HUES6 (cell line): ENCODE data around the gene CTDSP2.

Experiments
- H3K27ac ChIP-seq: 2 replicates; pipeline ENCODE4 v1.7.0; 2013; ENCODE audit warnings: low read depth, mild to moderate bottlenecking, low read length, inconsistent platforms
- H3K27me3 ChIP-seq: 2 replicates; pipeline ENCODE4 v1.6.1; 2013; ENCODE audit warnings: low read length; ENCODE audit not compliant: control insufficient read depth, insufficient read depth
- H3K36me3 ChIP-seq: 2 replicates; pipeline ENCODE4 v1.6.1; 2013; ENCODE audit warnings: low read length; ENCODE audit not compliant: control insufficient read depth, insufficient read depth
- H3K4me1 ChIP-seq: 2 replicates; pipeline ENCODE4 v1.6.1; 2013; ENCODE audit warnings: low read length; ENCODE audit not compliant: control insufficient read depth, insufficient read depth
- H3K4me3 ChIP-seq: 2 replicates; pipeline ENCODE4 v1.5.1; 2013; ENCODE audit warnings: low read depth, low read length
- H3K9ac ChIP-seq: one replicate; pipeline ENCODE4 v1.6.1; 2013; ENCODE audit warnings: mild to moderate bottlenecking, low read length
- H3K9me3 ChIP-seq: 2 replicates; pipeline ENCODE4 v1.6.1; 2013; ENCODE audit warnings: low read depth, low read length; ENCODE audit not compliant: control insufficient read depth, insufficient read depth

The CTDSP2 gene

DNA sequence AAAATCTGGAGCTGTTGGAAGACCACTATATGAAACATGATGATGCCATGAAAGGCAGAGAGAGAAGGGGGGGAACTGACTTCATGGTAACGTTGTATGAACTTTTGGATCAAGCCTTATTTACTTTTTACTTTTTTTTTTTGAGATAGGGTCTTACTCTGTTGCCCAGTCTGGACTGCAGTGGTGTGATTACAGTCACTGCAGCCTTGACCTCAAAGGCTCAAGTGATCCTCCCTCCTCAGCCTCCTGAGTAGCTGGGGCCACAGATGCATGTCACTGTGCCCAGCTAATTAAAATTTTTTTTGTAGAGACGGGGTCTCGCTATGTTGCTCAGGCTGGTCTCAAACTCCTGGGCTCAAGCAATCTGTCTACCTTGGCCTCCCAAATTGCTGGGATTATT lies 31.3 kb upstream of the CTDSP2 start:
- peaks cover 3% of the 10 kb centered on the region; the same call in 1 of the 2 replicates for H3K9me3 ChIP-seq
- no peaks in the 10 kb centered on the region for H3K4me1 ChIP-seq
- no peak overlapping the region for H3K9ac ChIP-seq
- no peak overlapping the region for H3K27ac ChIP-seq
- no peak overlapping the region for H3K4me3 ChIP-seq
- H3K36me3 ChIP-seq, result no peaks in the 10 kb centered on the region
- H3K27me3 ChIP-seq, result no peaks in the 10 kb centered on the region

DNA sequence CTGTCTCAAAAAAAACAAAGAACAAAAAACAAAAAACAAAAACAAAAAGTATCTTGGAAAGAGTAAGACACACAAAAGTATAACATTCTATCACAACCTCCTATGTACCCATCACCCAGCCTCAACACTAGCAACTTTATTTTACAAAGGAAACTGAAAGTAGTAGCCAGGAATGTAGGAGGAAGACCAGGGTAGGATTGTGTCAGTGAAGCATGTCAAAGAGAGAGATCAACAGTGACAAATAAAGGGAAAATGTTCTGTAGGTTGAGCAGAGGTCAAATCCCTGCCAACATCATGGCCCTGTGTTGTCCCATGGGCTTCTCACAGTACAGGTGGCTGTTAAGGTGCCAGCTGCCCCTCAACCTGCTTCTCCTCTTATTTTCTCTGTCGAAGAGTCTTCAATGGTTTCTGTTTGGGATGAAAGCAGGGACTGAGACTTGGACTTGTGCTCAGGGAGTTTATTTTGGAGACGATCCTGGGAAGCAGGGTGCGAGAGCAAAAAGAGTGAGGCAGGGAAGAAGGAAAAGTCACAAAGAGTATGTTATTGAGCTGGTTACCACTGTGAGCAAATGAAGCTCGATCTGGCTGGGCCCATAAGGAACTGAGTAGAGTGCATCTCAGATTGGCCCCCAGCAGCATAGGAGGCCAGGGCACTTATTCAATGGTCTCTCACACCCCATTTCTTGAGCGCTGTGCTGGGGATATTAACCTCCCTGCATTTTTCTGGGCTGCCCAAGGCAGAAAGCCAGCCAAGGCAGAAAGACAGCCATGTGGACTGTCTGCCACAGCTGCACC lies 29.4 kb upstream of the CTDSP2 start:
- H3K9ac ChIP-seq, result no peak overlapping the region
- no peak overlapping the region for H3K4me3 ChIP-seq
- H3K9me3 ChIP-seq, result peaks cover 3% of the 10 kb centered on the region; the same call in 1 of the 2 replicates
- H3K27me3 ChIP-seq, result no peaks in the 10 kb centered on the region
- no peaks in the 10 kb centered on the region for H3K36me3 ChIP-seq
- no peaks in the 10 kb centered on the region for H3K4me1 ChIP-seq
- H3K27ac ChIP-seq, result no peak overlapping the region

DNA sequence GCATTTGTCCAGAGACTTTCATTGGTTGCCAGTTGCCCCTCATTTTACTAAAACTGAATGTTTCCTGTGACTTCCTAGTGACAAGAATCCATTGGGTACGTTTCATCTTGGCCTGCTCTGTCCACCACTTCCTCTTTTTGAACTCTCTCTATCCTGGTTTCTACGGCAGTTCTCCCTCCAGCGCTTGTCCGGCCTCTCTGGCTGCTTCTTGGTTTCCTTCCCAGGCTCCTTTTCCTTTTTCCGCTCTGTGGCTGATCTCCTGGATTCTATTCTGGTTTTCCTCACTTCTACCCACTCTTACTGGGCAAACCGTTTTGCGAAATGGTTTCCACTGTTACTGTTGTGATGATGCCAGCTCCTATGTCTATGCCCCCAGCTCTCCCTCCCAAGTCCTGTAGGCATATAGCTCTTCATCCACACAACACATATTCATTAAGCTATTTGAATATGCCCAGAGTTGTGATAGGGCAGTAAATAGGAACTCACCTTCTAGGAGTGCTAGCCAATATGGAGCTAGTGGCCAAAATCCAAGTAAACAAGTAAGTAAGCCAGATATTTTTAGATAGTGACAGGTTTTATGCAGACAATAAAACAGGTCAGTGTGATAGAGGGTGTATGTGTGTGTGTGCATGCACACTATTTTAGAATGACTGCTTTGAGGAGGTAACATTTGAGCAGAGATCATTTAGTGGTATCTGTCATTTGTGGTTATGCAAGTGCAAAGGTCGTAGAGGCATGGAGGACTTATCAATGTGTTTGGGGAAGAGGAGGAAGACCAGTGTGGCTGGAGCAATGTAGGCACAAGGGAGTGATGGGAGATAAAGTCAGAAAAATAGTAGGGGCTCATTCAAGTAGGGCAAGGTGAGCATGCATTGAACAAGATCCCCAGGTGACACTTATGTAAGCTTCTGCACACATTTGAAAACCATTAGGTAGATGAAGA lies 27.9 kb upstream of the CTDSP2 start:
- no peaks in the 10 kb centered on the region for H3K27me3 ChIP-seq
- peaks cover 3% of the 10 kb centered on the region; the same call in 1 of the 2 replicates for H3K9me3 ChIP-seq
- no peaks in the 10 kb centered on the region for H3K36me3 ChIP-seq
- H3K4me3 ChIP-seq, result no peak overlapping the region
- H3K27ac ChIP-seq, result no peak overlapping the region
- no peak overlapping the region for H3K9ac ChIP-seq
- H3K4me1 ChIP-seq, result peaks cover 1% of the 10 kb centered on the region

DNA sequence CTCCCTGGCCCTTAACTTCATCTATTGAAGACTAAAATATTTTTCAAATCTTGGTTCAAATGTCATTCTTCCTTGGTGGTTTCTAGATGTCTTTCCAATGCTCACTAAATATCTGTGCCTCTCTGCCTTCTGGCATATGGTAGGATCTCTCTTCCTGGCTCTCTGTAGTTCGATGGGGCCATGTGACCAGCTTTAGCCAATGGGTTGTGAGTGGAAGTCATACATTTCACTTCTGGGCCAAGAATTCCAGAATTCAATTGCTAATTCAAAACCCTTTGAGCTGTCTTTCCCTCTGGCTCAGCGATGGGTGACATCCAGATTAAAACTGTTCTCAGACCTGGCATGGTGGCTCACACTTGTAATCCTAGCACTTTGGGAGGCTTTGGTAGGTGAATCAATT lies 25.8 kb upstream of the CTDSP2 start:
- H3K9me3 ChIP-seq, result peaks cover 3% of the 10 kb centered on the region; the same call in 1 of the 2 replicates
- H3K27ac ChIP-seq, result no peak overlapping the region
- H3K27me3 ChIP-seq, result no peaks in the 10 kb centered on the region

DNA sequence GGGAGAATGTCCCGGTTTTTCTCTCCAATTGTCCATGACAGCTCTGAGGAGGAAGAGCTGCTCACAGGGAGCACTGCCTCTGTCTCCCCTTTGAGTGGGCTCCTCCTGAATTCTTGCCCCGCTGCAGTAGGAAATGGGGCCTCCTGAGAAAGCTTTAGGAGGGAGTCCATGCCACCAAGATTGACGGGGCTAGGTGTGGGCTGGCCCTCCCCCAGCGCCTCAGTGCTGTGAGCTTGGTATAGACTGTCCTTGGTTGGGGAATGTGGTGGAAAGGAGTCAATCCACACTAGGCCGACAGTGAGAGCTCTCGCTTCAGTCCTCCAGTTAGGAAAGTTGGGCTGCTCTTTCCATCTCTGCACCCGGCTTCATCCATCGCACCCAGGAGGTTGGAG lies 23.4 kb upstream of the CTDSP2 start:
- Histone ChIP-seq H3K27me3 (peaks cover 8% of the 10 kb centered on the region), H3K9ac (no peak overlapping the region), H3K36me3 (no peaks in the 10 kb centered on the region), H3K9me3 (peaks cover 3% of the 10 kb centered on the region; the same call in 1 of the 2 replicates), H3K4me1 (peaks cover 15% of the 10 kb centered on the region), H3K27ac (no peak overlapping the region), H3K4me3 (no peak overlapping the region)

More for the DNA sequence above, 25.8 kb upstream of the CTDSP2 start:
- H3K36me3 ChIP-seq, result no peaks in the 10 kb centered on the region
- H3K9ac ChIP-seq, result no peak overlapping the region
- H3K4me1 ChIP-seq, result peaks cover 11% of the 10 kb centered on the region
- H3K4me3 ChIP-seq, result no peak overlapping the region

DNA sequence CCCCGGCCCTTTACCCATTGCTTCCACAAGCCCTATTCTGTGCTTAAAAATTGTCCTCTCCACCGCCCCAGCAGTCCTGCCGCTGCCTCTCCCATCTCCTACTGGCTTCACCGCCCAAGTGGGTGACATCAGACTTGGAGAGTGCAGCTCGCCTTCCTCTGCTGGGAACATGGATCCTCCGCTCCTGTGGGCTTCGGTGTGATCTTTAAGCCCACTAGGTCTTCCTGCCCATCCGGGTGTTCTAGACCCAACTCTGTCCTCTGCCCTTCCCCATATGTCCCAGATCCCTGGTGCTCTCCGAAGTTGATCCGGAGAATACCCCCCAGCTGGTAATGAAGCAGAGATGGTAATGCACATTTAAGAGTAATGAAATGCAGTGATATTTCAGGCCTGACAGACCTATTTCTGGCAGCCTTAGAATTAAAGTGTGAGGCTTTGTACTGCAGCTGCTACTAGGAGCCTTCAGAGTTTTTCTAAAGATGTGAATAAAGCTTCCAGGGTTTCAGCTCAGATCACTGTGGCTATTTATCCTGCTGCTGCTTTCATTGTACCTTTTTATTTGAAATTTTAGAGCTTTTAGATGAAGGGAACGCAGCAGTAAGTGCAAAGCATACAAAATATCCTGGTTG lies 22.9 kb upstream of the CTDSP2 start:
- Histone ChIP-seq H3K9me3 (peaks cover 3% of the 10 kb centered on the region; the same call in 1 of the 2 replicates), H3K4me3 (no peak overlapping the region), H3K4me1 (peaks cover 20% of the 10 kb centered on the region), H3K27ac (no peak overlapping the region), H3K27me3 (peaks cover 13% of the 10 kb centered on the region), H3K36me3 (no peaks in the 10 kb centered on the region), H3K9ac (no peak overlapping the region)

DNA sequence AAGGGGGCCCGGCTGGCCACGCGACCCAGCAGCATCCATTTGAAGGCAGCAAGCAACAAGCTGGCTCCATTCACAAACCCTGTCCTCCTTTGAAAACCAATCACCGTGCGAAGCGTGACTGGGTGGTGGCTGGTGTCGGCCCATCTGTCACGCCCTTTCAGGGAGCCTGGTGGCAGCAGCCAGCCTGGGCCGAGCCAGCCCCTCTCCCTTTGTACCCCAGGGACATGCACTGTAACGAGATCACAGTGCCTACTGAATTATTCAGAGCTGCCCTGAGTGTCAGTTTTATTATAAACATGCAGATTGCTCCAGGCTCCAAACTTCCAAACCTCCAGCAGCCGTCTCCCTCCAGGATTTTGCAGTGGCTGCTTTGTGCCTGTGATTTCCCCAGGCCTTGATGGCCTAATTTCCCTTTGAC lies 22.3 kb upstream of the CTDSP2 start:
- H3K36me3 ChIP-seq, result no peaks in the 10 kb centered on the region
- H3K27ac ChIP-seq, result no peak overlapping the region
- H3K9me3 ChIP-seq, result peaks cover 3% of the 10 kb centered on the region; the same call in 1 of the 2 replicates
- no peak overlapping the region for H3K4me3 ChIP-seq
- peaks cover 19% of the 10 kb centered on the region for H3K27me3 ChIP-seq
- peaks cover 25% of the 10 kb centered on the region for H3K4me1 ChIP-seq
- H3K9ac ChIP-seq, result no peak overlapping the region

DNA sequence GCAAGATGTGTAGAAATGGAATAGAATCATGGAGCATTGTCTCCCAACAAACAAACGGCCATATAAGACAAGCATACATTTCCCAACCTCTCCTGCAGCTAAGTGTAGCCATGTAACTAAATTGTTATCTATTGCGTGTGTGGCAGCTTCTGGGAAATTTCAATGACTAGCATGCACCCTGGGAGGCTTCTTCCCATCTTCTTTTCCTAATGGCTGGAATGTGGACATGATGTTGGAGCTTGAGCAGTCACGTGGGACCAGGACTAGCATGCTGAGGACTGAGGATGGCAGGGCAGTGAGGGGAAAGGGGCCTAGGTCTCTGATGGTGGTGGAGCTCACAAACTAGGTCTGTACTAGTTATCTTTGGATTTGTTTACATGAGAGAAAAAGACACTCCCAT lies 21.7 kb upstream of the CTDSP2 start:
- no peak overlapping the region for H3K27ac ChIP-seq
- no peaks in the 10 kb centered on the region for H3K9me3 ChIP-seq
- H3K9ac ChIP-seq, result no peak overlapping the region
- peaks cover 24% of the 10 kb centered on the region for H3K27me3 ChIP-seq
- H3K4me1 ChIP-seq, result peaks cover 25% of the 10 kb centered on the region
- H3K4me3 ChIP-seq, result no peak overlapping the region
- no peaks in the 10 kb centered on the region for H3K36me3 ChIP-seq

DNA sequence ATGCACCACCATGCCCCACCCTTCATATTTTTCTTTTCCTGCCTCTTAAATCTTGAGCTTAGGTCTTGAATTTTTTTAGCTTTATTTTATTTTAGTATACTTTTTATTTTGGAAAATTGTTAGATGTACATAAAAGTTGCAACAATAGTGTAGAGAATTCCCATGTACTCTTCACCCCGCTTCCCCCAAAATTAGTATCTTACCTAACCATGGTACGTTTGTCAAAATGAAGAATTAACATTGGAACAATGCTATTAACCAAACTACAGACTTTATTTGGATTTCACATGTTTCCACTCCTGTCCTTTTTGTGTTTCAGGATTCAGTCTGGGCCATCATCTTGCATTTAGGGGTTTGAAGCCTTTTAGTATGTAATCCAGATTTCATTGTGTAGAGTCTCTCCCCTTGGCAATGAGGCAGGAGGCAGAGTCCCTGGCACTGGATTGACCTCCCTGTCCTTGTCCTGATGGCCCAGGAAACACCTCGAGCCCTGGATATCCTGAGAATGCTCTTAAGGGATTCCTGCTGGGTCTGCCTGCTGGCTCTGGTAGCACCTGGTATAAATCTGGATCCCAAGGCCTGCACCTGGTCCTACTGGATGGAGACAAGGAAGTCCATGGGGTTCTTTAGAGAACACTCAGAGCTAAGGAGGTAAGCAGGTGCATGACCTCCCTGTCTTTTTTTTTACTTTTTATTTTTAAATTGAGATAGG lies 19.9 kb upstream of the CTDSP2 start:
- Histone ChIP-seq H3K4me1 (peaks cover 32% of the 10 kb centered on the region), H3K9me3 (no peaks in the 10 kb centered on the region), H3K4me3 (no peak overlapping the region), H3K27me3 (peaks cover 25% of the 10 kb centered on the region), H3K36me3 (no peaks in the 10 kb centered on the region), H3K27ac (no peak overlapping the region), H3K9ac (no peak overlapping the region)

DNA sequence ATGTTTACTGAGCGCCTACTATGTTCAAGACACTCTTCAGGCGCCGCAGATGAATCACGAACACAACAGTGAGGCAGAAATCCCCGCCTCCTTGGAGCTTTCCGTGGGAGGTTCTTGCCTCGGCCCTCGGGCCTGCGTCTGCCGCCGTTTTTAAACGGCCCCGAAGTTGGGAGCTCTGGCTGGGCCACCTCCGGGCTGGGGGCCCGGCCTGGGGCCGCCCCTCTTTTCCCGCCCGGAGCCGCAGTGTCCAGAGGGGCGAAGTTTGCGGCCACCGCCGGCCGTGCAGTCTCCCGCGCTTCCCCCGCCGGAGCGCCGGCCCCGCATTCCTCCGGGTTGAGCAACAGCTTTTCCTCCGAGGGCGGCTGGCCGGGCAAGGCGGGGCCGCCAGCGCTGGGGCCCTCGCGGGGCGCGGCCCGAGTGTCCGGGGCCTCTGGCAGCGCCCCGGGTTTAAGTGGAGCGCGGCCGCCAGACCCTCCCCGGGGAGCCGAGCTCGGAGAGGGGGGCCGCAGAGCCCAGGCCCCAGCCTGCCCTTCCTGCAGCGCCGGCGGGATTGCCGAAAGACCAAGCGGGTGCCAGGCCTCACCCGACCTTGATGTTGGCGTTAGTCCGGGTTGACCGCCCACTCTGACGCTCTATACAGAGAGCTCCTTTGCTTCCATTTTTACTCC lies 18.7 kb upstream of the CTDSP2 start:
- H3K27me3 ChIP-seq, result peaks cover 25% of the 10 kb centered on the region
- no peaks in the 10 kb centered on the region for H3K36me3 ChIP-seq
- no peak overlapping the region; the same call in 1 of the 2 replicates for H3K27ac ChIP-seq
- H3K4me1 ChIP-seq, result peaks cover 33% of the 10 kb centered on the region
- H3K4me3 ChIP-seq, result peak overlapping the region; percentile 52
- peak overlapping the region; percentile 32 for H3K9ac ChIP-seq
- no peaks in the 10 kb centered on the region for H3K9me3 ChIP-seq
